ENCODE measurements around the gene METTL9. TPM values are rescaled to one million over a fixed set of nuclear protein-coding genes. Genes with fewer than 3 reads are reported as not detected.

Gene METTL9
- total and polyA plus RNA-seq, 2 experiments from 2014 or later, result 72.5 to 152 TPM

GRCh38 chr16:21644674-21645073 lies 45.3 kb downstream of the METTL9 start:
- no peaks in the 10 kb centered on the region for H3K27me3 ChIP-seq (ENCODE audit: insufficient read depth)
- Mint-ChIP-seq H3K27ac (no peak overlapping the region), H3K36me3 (ENCODE audit: low read depth) (no peaks in the 10 kb centered on the region), H3K4me3 (no peak overlapping the region), H3K4me1 (peaks cover 3% of the 10 kb centered on the region; the same call in 1 of the 3 replicates), H3K27me3 (ENCODE audit: insufficient read depth, low read depth, poor library complexity) (no peaks in the 10 kb centered on the region), H3K9me3 (no peaks in the 10 kb centered on the region)
- no peak for TF ChIP-seq EZH2 (IDR thresholded peaks at IDR 0.05; ENCODE audit: low read depth, unreplicated experiment)
- no peak for TF ChIP-seq ZNF462 (CRISPR knock-in tag; IDR thresholded peaks at IDR 0.05)
- DNase-seq (ENCODE audit: low spot score) (no peak), ATAC-seq (no peak)
- H3K27ac ChIP-seq (ENCODE audit: low read depth), result no peak overlapping the region; the same call in 1 of the 2 replicates
- no peaks in the 10 kb centered on the region for H3K4me1 ChIP-seq (ENCODE audit: insufficient read depth)
- H3K79me2 ChIP-seq (replicated peaks; ENCODE audit: insufficient read depth), result peaks cover 39% of the 10 kb centered on the region
- no peaks in the 10 kb centered on the region for H3K36me3 ChIP-seq (ENCODE audit: insufficient read depth)
- peaks cover 7% of the 10 kb centered on the region for H4K20me1 ChIP-seq (replicated peaks; ENCODE audit: insufficient read depth)
- H3K9me2 ChIP-seq (ENCODE audit: insufficient read depth), result no peaks in the 10 kb centered on the region
- no peaks in the 10 kb centered on the region for H3F3A ChIP-seq (replicated peaks; ENCODE audit: low read depth)
- H3K4me2 ChIP-seq, result no peak overlapping the region
- no peak overlapping the region for H2AFZ ChIP-seq
- no peak overlapping the region for H3K4me3 ChIP-seq

GRCh38 chr16:21645261-21645721 lies 45.9 kb downstream of the METTL9 start:
- Histone ChIP-seq H3K27me3 (ENCODE audit: insufficient read depth) (no peaks in the 10 kb centered on the region), H3K4me3 (no peak overlapping the region), H3K9me2 (ENCODE audit: insufficient read depth) (no peaks in the 10 kb centered on the region), H3K4me2 (no peak overlapping the region), H3K36me3 (ENCODE audit: insufficient read depth) (no peaks in the 10 kb centered on the region), H3K27ac (ENCODE audit: low read depth) (no peak overlapping the region; the same call in 1 of the 2 replicates), H2AFZ (no peak overlapping the region), H4K20me1 (replicated peaks; ENCODE audit: insufficient read depth) (peaks cover 7% of the 10 kb centered on the region), H3K4me1 (ENCODE audit: insufficient read depth) (no peaks in the 10 kb centered on the region), H3K79me2 (replicated peaks; ENCODE audit: insufficient read depth) (peaks cover 45% of the 10 kb centered on the region), H3F3A (replicated peaks; ENCODE audit: low read depth) (no peaks in the 10 kb centered on the region)
- Mint-ChIP-seq H3K9me3 (no peaks in the 10 kb centered on the region), H3K4me1 (peaks cover 3% of the 10 kb centered on the region; the same call in 1 of the 3 replicates), H3K36me3 (ENCODE audit: low read depth) (no peaks in the 10 kb centered on the region), H3K4me3 (no peak overlapping the region), H3K27ac (no peak overlapping the region), H3K27me3 (ENCODE audit: insufficient read depth, low read depth, poor library complexity) (no peaks in the 10 kb centered on the region)
- no peak for ATAC-seq
- TF ChIP-seq EZH2phosphoT487 (IDR thresholded peaks at IDR 0.05; ENCODE audit: unreplicated experiment), result no peak
- TF ChIP-seq POLR2AphosphoS5 (IDR thresholded peaks at IDR 0.05; ENCODE audit: low read depth), result no peak
- no peak for TF ChIP-seq STAT1 (IDR thresholded peaks at IDR 0.05; ENCODE audit: unreplicated experiment)
- TF ChIP-seq ETS1 (IDR thresholded peaks at IDR 0.05), result no peak
- no peak for DNase-seq (ENCODE audit: low spot score)

Data from GM23338 (cell line).